Raji (cell line): Measurements from ENCODE around the gene CRB2.

ENCODE experiments used
- POLR2A ChIP-seq: IDR thresholded peaks from 2 replicates; pipeline ENCODE4 v1.6.1; 2011; ENCODE audit warnings: low read depth, low read length, control low read depth; ENCODE audit not compliant: insufficient read depth

Gene CRB2

DNA sequence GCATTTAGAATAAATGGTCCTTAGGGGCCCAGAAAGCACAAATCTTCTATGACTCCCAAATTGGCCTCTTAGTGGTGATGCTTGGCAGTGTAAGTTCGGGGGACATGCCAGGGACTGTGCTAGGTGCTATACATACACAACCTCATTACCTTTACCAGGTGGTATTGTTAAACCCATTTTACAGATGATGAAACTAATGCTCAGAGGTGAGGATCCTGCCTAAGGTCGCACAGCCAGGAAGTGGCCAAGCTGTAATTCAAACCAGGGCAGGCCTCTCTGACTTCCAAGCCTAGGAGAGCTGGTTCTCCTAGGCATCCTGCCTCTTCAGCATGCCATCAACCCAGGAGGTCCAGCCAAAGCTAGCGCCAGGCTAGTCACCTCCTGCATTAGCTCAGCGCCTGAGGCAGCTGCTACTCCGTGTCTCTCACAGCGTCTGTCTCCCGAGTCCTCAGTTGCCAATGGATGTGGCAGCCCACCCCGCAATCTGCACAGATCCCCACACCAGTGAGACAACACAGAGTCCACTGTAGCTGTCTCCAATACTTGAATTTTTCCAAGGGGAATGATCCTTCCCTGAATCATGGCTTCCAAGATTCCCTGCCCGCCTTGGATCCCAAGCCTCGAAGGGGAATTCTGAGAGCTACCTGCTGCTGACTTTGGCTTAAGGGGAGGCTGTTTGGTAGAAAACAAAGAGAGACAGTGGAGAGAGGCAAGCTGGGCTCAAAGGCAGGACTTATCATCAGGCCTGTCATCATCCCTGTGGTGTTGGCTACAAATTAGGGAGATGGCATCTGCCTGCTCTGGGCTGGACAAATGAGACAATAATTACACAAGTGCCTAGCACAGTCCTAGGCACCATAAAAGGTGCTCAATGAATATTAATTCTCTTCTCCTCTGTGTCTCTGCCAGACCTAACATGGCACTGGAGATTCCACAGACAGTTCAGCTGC, 52.6 kb downstream of the CRB2 start:
- no peak for TF ChIP-seq POLR2A

DNA sequence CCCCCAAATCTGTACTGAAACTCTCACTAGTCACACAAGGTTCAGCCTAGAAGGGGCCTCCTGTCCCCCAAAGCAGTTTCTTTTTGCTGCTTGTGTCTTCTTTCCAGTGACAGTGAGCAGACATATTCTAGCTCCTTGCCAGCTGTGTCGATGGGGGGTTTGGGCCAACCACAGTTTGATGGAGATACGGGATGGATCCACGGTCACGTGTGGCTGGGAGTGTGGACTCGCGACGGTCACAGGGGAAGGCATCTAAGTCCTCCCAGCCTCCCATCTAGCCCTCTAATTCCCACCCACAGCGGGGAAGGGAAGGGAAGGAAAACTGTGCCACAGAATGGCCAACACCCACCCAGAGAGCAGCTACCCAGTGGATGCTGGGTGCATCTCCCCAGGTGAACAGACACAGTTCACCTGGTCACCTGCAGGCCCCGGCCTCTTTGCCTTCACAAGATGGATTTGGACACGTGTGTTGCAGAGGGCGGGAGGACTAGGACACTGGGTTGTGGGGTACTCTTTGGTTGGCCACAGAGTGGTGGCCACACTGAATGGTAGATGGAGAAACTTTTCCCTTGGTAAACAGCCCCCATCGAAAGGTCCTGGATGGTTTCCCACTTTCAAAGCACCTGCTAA, 54.4 kb downstream of the CRB2 start:
- no peak for TF ChIP-seq POLR2A

DNA sequence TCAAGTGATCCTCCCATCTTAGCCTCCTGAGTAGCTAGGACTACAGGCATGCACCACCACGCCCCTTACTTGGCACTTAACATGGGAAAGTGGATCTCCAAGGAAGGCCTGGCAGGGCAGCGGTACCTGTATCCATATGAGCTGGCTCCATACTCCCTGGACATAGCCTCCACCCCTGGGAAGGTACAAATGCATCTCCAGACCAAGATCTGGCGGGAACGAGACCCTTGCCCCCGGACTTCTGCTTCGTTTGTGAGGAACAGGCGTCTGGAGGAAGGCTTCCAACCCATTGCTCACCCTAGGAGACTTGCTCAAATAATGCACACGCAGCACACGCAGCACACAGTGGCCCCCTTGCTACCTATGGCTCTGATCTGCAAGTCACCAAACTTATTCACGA, 55.2 kb downstream of the CRB2 start:
- TF ChIP-seq POLR2A: no peak

DNA sequence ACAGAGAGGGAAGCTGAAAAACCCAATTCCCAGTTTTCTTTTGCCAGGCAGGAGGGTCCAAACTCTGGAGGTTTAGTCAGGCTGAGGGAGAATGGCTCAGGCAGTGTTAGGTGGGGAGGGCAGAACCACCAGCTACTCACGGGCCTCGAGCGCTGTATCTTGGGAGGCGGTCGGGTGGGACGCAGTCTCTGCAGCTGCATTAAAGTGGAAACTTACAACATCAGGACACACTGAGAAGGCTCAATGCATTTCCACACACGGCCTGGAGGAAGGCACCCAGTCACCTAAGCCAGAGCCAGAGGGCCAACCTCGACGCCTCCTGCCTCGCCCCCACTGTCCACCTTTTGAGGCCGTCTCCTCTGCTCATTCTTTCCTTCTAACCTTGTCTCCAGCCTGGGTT, 55.6 kb downstream of the CRB2 start:
- no peak for TF ChIP-seq POLR2A

DNA sequence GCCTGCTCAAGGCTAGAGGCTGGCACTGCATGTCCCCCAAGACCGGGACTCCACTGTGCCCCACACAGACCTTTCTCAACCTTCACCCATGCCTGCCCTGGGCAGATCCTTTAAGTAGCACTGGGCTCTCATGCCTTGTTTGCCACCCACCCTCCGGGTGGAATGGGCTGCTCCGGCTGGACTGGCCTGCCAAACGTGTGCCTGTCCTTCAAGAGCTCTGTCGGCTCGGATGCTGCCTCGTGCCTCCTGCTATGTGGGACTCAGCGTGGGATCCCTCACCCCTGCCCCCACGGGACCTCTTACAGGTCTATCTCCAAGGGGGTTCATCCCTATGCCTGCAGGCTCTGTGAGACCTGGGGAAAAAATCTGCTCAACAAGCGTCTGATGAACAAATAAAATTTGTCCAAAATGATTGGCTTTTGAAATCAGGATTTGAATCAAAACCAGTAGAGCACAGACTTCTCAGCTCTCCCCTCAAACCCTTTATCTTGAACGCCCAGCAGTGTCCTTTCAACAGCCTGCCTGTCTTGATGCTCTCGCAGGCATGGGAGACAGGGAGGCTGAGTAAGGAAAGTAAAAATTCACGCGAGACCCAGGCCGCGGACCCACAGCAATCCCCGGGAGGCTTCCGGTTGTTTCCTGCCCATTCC, 56.3 kb downstream of the CRB2 start:
- TF ChIP-seq POLR2A: no peak

DNA sequence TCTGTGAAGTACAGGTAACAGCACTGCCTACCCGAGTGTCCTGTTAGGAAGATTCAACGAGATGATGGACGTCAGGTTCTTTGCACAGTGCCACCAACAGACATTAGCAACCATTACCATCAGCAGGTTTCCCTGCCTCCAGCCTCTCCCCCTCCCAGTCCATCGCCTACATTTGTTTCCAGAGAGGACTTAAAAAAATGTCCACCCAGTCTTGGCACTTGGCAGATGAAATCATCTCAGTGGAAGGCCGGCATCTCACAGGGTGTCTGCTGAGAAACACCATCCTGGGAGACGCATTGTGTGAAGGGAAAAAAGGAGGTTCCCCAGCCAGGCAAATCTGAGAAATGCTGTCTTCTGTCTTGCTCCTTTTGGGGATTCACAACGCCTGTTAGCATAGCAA, 58.2 kb downstream of the CRB2 start:
- no peak for TF ChIP-seq POLR2A

DNA sequence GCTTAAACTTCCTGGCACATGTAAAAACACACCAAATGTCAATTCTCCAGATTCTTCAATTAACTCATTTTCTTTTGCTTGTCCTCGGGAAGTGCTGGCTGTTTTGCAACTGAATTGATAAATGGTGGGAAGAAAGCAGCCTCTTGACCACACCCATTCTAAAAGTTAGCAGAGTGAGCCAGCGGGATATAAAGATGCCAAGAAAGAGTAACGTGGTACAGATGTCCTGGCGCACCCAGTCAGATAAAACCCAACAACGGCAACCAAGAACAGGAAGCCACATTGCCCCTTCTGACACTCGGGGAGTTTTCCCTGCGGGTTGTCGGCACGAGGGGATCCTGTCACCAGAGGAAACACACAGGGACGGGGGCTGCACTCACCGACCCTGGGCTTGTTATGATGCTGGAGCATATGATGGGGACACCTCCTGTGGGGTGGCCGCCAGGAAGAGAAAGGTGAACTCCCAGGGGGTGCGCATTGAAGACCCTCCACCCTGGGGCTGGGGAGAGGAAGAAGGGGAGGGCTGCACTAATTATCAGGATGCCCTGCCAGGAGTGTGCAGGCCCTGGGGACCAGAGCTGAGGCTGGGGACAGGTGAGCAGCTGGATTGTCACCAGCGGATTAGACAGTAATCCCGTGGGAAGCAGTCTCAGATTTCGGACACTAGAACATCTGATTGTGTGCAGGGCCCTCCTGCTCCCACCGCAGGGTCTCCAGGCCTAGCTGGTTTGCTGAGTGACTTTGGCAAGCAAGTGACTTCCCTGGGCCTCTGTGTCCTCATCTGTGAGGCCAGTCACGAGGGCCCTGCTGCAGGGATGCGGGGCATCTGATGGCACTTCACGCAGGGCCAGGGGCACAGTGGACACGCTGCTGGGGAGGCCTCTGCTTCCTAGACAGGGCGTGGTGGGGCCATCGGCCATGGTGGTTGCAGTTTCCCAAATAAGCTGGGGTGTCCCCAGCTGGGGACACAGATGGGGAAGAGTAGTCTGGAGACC, 59.2 kb downstream of the CRB2 start:
- no peak for TF ChIP-seq POLR2A

DNA sequence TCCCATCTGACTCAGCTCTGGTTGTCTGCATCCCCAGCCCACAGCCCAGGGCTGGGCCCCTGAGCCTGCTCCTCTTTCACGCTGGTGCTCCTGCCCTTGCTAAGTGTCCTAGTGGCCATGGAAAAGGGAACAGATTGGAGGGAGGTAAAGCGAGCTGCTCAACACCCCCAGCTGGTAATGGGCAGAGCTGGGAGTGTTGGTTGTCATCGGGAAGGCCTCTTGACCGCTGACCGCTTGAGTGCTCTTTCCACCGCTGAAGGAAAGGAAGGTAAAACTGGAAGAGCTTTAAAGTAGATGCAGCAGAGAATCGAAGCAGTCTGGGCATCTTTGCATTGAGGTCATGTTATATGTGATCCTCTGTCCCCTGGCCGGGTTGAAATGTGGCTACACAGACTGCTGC, 60.2 kb downstream of the CRB2 start:
- TF ChIP-seq POLR2A: no peak

DNA sequence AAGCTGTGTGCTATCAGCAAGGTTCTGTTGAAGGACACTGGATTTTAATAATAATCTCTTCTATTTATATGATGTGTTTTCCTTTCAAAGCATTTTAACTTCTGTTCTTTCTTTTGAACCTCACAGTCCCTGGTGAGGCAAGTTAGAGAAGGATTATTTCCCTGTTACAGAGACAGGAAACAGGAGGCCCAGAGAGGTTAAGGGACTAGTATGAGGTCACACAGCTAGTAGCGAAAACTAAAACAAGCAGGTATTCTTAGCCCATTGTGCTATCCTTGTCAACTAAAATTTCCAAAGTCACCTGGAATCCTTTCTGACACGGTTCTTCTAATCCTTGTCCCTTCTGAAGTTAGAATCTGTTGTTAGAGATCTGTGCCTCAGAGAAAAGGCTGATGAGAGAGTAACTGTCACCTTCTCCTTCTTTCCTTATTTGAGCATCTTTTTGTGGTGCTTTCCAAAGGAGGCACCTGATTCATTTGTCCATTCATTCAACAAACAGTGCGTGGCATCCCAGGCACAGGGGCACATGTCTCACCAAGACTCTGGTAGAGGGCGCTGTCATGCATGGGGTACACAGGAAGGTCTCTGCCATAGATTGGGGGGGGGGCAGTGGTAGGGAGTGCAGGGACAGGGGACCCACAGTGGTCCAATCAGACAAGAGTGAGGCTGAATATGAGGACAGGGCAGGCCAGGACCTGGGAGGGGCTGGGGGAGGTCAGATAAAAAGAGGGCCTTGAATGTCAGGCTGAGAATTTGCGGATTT, 61.5 kb downstream of the CRB2 start:
- no peak for TF ChIP-seq POLR2A

DNA sequence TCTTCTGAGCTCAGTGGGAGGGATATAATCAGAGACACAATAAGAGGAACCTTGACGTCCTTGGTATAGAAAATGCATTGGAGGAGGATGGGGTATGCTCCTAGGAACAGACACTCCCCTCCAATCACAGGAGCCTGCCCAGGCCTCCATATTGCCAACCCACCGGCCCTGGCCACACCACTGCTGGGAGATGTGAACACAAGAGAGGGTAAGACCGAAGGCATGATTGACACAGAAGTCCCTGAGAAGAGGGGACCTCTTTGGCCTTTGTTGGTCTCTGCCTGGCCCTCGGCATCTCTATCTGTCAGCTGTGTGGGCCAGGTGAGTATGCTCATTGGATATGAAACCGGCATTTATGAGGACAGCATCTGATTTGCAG, 62.0 kb downstream of the CRB2 start:
- TF ChIP-seq POLR2A: no peak

DNA sequence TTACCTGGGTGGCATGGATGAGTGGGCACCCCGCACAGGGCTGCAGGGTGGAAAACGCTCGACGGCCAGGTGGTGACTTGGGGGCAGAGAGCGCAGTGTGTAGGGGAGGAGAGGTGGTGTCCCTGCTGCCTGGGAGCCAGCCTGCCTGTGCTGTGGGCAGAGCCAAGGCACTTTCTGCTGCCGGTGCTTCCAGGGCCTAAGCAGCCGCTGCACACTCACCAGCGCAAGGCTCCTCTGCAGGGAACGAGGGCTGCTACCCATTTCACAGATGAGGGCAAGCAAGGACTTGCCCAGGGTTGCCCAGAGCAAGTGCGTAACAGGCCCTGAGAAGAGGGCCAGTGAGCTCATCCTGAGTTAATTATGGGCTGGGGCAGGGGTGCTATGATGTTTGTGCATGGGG, 62.5 kb downstream of the CRB2 start:
- no peak for TF ChIP-seq POLR2A

DNA sequence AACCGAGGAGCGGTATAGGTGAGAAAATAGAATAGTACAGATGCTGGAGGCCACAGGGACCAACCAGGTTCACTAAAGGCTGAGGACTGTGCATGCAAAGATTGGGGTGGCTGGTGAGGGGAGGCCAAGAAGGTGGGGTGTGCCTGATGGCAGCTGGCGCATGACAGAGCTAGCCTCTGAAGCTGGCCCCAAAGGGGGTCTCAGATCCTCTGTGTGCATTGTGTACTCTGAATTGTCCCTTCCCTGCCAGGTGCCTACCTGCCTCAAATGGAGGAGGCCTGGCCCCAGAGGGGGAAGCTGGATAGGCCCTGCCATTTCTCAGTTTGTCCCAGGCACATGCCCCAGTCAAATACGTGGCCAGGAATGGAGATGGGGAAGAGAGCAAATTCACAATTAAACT, 63.1 kb downstream of the CRB2 start:
- no peak for TF ChIP-seq POLR2A

DNA sequence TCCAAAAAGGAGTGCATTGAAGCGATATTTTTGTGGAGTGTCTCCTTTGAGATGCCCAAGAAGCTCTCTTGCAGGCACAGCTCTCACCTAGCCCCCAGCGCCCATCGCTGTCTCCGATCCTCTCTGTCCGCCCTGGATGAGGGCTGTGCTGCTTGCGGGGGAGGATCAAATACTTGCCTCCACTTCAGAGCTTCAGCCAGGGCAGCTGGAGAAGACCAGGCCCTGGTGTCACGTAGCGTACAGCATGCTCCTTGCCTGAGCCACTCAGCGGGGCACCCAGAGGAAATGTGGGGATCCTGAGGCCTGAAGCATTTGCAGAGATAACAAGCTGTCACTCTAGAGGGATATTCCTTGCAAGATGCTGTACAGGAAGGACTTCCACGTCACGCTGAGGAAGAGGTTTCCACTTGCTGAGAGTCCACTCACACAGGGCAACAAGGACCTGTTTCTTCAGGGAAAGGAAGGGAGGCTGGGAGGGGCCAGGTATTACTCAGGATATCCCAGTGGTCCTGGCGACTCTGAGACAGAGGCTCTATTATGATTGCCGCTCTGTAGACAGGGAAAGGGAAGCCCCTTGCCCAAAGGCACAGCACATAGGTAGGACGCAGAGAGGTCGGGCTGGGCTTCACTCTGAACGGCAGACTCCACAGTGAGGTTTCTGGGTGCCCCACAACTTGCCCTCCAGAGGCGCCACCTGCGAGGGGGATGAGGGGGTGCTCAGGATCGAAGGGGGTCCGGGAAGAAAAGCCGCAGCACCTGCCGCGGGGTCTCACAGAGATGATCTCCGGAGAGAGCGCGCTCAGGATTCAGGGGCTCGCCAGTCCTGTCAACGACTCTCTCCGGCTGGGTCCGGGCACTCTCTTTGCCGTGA, 64.0 kb downstream of the CRB2 start:
- no peak for TF ChIP-seq POLR2A
